Activated T-helper 17 cell treated with anti-CD3 and anti-CD28 coated beads, Interleukin-2, amount 50 U/mL, for 72 hours (primary cell): ENCODE data around the gene IFT22. TPM values are rescaled to one million over a fixed set of nuclear protein-coding genes. Genes with fewer than 3 reads are reported as not detected.

Experiments
- ATAC-seq: fragments of 150-1000 bp; cut with Tn5 transposase; replicated peaks from 2 replicates; pipeline ENCODE4 v1.10.0; 2021; ENCODE audit warnings: mild to moderate bottlenecking, moderate library complexity
- H3K27ac Mint-ChIP-seq: one replicate; pipeline ENCODE4 v1.8.0; 2022; ENCODE audit warnings: mixed read lengths
- H3K27me3 Mint-ChIP-seq: one replicate; pipeline ENCODE4 v1.8.0; 2022; ENCODE audit warnings: mixed read lengths
- H3K36me3 Mint-ChIP-seq: one replicate; pipeline ENCODE4 v1.8.0; 2022; ENCODE audit warnings: low read depth, mild to moderate bottlenecking, mixed read lengths
- H3K4me1 Mint-ChIP-seq: one replicate; pipeline ENCODE4 v1.8.0; 2022; ENCODE audit warnings: mixed read lengths
- H3K4me3 Mint-ChIP-seq: one replicate; pipeline ENCODE4 v1.8.0; 2022; ENCODE audit warnings: mild to moderate bottlenecking, mixed read lengths
- H3K9me3 Mint-ChIP-seq: one replicate; pipeline ENCODE4 v1.8.0; 2022; ENCODE audit warnings: mixed read lengths
- total RNA-seq, 2 donors: library from RNA; stranded (reverse); gene quantifications; one replicate each; pipeline ENCODE4 v1.2.3, GENCODE V29; 2022

IFT22 gene
- total RNA-seq, 2 donors from 2014 or later, result 3.4 to 8.2 TPM

DNA sequence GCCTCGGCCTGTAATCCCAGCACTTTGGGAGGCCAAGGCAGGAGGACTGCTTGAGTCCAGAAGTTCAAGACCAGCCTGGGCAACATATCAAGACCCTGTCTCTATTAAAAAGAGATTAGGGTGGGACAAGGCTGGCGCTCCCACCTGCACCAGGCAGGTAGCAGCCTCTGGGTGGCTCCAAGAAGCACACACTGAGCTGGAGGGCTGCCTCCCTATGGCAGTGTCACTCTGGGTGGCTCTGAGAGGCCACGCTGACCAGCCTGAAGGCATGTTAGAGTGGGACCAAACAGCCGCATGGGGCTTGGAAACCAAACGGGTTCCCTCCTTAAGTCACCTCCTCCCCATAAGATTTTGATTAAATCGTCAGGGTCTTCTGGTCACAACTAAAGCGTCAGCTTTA, 21.3 kb upstream of the IFT22 start:
- H3K4me3 Mint-ChIP-seq, result no peak overlapping the region
- H3K36me3 Mint-ChIP-seq, result no peaks in the 10 kb centered on the region
- no peaks in the 10 kb centered on the region for H3K9me3 Mint-ChIP-seq
- H3K27ac Mint-ChIP-seq, result no peak overlapping the region
- H3K4me1 Mint-ChIP-seq, result no peaks in the 10 kb centered on the region
- peaks cover 4% of the 10 kb centered on the region for H3K27me3 Mint-ChIP-seq
- no peak for ATAC-seq

DNA sequence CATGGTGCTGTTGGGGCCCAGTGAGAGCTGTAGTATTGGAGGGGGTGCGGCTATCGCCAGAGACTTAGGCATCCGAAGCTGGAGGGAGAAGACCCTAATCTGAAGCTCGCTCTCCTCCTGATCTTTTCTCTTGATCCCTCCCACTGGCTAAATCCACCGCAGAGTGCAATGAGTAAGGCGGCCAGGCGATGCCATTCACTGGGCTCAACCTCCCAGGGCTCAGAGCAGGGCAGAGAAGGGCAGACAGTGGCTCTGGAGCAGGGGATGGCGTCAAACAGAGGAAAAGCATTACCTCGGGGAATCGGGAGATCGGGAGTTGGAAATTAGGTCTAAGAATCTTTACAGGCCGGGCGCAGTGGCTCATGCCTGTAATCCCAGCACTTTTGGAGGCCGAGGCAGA, 18.8 kb upstream of the IFT22 start:
- no peak for ATAC-seq
- no peak overlapping the region for H3K4me3 Mint-ChIP-seq
- H3K27me3 Mint-ChIP-seq, result peaks cover 4% of the 10 kb centered on the region
- no peaks in the 10 kb centered on the region for H3K36me3 Mint-ChIP-seq
- no peaks in the 10 kb centered on the region for H3K4me1 Mint-ChIP-seq
- no peak overlapping the region for H3K27ac Mint-ChIP-seq
- no peaks in the 10 kb centered on the region for H3K9me3 Mint-ChIP-seq

DNA sequence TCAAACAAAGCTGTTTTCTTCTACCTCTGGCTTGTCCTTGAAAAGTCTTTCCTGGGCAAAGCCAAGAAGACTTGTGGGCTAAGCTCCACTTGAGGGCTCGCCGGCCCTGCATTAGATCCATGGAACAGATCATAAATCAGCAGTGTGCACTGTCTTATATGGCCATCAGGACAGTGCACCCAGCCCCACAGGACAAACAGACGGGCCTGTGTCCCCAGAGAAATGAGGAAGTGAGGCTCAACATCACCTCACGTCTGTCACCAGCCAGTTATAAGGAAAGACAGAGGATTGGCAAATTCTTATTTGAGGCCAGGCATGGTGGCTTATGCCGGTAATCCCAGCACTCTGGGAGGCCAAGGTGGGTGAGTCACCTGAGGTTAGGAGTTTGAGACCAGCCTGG, 12.3 kb upstream of the IFT22 start:
- Mint-ChIP-seq H3K27ac (no peak overlapping the region), H3K27me3 (no peaks in the 10 kb centered on the region), H3K4me1 (no peaks in the 10 kb centered on the region), H3K4me3 (no peak overlapping the region), H3K9me3 (no peaks in the 10 kb centered on the region), H3K36me3 (no peaks in the 10 kb centered on the region)
- no peak for ATAC-seq

DNA sequence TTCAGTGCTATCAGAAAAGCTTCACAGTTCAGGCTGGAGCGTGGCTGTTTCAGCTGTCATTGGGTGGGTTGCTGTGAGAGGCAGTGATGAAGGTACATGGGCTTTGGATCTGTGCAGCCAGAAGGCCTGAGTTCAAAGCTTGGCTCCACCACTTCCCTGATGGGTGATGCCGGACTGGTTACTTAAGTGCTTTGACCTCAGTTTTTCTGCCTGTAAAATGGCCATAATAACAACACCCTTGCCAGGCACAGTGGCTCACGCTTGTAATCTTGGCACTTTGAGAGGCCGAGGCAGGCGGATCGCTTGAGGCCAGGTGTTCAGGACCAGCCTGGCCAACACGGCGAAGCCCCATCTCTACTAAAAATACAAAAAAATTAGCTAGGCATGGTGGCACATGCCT, 10.4 kb upstream of the IFT22 start:
- H3K9me3 Mint-ChIP-seq, result no peaks in the 10 kb centered on the region
- no peak for ATAC-seq
- no peak overlapping the region for H3K4me3 Mint-ChIP-seq
- no peaks in the 10 kb centered on the region for H3K36me3 Mint-ChIP-seq
- no peak overlapping the region for H3K27ac Mint-ChIP-seq
- H3K4me1 Mint-ChIP-seq, result no peaks in the 10 kb centered on the region
- H3K27me3 Mint-ChIP-seq, result no peaks in the 10 kb centered on the region

DNA sequence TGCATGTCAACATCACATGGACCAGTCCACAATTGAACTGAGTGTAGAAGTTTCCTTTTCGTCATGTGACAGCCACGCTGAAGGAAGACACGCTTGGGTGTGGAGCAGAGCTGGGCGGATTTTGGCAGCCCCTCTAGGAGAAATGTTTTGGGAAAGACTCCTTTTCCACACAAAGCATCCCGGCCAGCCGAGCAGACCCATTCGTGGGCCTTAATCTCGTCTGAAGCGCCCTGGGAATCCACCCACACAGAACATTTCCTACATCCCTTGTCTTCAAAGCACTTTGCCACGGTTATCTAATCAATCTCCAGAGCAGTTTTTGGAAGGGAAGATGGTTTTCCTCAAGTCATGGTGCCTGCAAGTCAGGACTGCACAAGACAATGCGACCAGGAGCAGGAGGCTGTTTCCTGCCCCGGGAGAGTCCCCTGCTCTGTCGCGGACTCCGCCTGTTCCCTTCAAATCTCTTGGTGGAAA, 8.4 kb upstream of the IFT22 start:
- H3K36me3 Mint-ChIP-seq, result no peaks in the 10 kb centered on the region
- no peaks in the 10 kb centered on the region for H3K27me3 Mint-ChIP-seq
- no peak overlapping the region for H3K27ac Mint-ChIP-seq
- no peaks in the 10 kb centered on the region for H3K9me3 Mint-ChIP-seq
- H3K4me3 Mint-ChIP-seq, result no peak overlapping the region
- no peak for ATAC-seq
- no peaks in the 10 kb centered on the region for H3K4me1 Mint-ChIP-seq

DNA sequence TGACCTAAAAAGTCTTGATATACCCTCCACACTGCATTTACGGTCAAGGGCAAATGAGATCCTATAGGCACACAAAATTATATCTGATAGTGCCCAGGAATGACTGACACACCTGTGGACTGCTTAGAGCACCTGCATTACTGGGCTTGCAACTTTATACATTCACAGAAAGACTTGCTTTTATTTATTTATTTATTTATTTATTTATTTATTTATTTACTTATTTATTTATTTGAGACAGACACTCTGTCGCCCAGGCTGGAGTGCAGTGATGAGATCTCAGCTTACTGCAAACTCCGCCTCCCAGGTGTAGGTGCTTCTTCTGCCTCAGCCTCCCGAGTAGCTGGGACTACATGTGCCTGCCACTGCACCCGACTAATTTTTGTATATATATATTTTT, 6.5 kb upstream of the IFT22 start:
- Mint-ChIP-seq H3K4me3 (no peak overlapping the region), H3K27ac (no peak overlapping the region), H3K36me3 (no peaks in the 10 kb centered on the region), H3K4me1 (no peaks in the 10 kb centered on the region), H3K9me3 (no peaks in the 10 kb centered on the region), H3K27me3 (no peaks in the 10 kb centered on the region)
- ATAC-seq, result no peak

DNA sequence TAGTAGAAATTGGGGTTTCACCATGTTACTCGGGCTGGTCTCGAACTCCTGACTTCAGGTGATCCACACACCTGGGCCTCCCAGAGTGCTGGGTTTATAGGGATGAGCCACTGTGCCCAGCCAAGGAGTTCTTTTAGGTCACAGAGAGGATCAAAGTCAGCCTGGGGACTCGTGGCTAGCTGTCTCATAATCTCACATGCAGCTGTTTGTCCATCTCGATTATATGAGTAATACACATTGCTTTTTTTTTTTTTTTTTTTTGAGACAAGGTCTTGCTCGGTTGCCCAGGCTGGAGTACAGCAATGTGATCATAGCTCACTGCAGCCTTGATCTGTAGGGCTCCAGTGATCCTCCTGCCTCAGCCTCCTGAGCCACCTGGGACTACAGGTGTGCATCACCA, 2.2 kb downstream of the IFT22 start:
- ATAC-seq, result no peak
- H3K4me3 Mint-ChIP-seq, result no peak overlapping the region
- H3K27me3 Mint-ChIP-seq, result no peaks in the 10 kb centered on the region
- H3K36me3 Mint-ChIP-seq, result no peaks in the 10 kb centered on the region
- H3K27ac Mint-ChIP-seq, result no peak overlapping the region
- H3K9me3 Mint-ChIP-seq, result no peaks in the 10 kb centered on the region
- H3K4me1 Mint-ChIP-seq, result no peaks in the 10 kb centered on the region

DNA sequence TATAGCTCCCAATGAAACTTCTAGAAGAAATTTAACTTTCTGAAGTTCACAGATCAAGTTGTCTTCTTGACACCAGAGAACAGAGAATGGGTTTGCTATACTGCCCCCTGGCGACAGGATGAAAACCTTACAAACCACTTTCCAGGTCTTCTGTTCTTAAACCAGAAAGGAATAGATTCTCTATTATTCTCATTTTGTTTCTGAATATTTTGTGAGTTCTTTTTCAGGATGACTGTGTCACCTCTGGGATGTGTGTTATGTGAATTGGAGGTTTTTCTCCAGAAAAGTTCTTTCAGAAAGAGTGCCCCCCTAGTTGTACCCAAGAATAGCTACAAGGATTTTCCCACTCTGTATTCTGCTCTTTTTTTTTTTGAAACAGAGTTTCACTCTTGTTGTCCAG, 6.3 kb downstream of the IFT22 start:
- ATAC-seq, result no peak
- H3K27ac Mint-ChIP-seq, result no peak overlapping the region
- H3K36me3 Mint-ChIP-seq, result peaks cover 12% of the 10 kb centered on the region
- no peak overlapping the region for H3K4me3 Mint-ChIP-seq
- no peaks in the 10 kb centered on the region for H3K9me3 Mint-ChIP-seq
- H3K27me3 Mint-ChIP-seq, result peaks cover 1% of the 10 kb centered on the region
- no peaks in the 10 kb centered on the region for H3K4me1 Mint-ChIP-seq

DNA sequence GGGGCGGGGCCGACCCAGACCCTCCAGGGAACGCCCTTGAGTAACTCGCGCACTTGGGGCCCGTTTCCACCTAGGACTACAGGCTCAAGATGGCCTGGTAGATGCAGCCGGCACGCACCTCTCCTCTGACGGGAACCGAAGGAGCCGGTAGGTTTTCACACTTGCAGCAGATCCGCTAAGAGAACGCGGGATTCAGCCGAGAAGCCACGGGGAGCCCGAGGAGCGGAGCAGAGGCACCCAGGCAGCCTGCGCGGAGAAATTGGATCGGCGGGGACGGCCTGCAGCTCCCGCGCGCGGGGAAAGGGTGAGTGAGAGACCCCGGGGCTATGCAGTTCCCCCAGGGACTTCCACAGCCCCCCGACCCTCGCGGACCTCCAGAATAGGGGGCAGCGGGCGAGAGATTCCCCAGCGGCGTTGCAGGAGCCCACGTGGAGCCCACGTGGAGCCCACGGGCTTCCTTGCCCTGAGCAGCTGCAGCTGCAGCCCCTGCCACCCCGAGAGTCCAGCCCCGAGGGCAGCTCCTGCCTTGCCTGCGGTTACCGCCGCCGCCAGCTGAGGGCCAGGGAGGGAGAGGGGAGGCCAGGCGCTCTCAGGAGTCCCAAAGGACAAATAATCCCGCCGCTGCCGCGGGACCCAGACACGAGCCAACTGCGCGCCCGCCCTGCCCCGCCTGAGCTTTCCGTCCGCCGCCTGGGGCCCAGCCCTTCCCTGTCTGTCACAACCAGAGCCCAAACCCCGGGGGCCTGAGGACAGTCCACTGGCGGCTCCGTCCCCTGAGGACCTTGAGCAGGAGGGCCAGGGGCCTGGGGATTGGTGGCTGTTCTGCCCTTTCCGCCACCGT, 13.1 kb downstream of the IFT22 start:
- Mint-ChIP-seq H3K4me3 (peak overlapping the region; percentile 86), H3K27ac (peak overlapping the region; percentile 59), H3K36me3 (peaks cover 31% of the 10 kb centered on the region), H3K27me3 (peaks cover 25% of the 10 kb centered on the region), H3K9me3 (no peaks in the 10 kb centered on the region), H3K4me1 (peaks cover 5% of the 10 kb centered on the region)
- peak; percentile 93 for ATAC-seq

DNA sequence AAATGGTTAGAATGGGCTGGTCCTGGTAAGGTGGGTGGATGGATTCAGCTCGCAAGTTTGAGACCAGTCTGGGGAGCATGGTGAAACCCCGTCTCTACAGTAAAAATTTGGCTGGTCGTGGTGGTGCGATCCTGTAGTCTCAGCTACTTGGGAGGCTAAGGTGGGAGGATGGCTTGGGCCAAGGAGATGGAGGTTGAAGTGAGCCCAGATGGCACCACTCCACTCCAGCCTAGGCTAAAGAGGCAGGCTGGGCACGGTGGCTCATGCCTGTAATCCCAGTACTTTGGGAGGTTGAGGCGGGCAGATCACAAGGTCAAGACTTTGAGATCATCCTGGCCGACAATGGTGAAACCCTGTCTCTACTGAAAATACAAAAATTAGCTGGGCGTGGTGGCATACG, 15.3 kb downstream of the IFT22 start:
- Mint-ChIP-seq H3K4me1 (peaks cover 5% of the 10 kb centered on the region), H3K36me3 (peaks cover 29% of the 10 kb centered on the region), H3K27ac (no peak overlapping the region), H3K4me3 (no peak overlapping the region), H3K9me3 (no peaks in the 10 kb centered on the region), H3K27me3 (peaks cover 27% of the 10 kb centered on the region)
- ATAC-seq, result no peak

DNA sequence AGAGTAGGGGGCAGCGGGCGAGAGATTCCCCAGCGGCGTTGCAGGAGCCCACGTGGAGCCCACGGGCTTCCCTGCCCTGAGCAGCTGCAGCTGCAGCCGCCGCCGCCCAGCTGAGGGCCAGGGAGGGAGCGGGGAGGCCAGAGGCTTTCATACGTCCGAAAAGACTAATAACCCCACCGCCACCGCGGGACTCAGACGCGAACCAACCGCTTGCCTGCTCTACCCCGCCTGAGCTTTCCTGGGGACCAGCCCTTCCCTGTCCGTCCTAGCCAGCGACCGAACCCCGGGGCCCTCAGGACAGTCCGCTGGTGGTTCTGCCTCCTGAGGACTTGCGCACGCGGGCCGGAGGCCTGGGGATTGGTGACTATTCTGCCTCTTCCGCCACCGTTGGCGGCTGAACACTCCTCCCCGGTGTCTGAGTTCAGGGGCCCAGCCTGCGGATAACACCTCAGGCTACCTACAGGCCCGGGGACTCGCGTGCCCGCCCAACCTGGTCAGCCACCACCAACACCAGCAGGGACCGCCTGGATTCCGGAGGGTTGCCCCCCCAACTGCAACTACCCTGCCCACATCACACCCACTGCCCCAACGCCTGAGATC, 18.4 kb downstream of the IFT22 start:
- Mint-ChIP-seq H3K27ac (no peak overlapping the region), H3K9me3 (peaks cover 5% of the 10 kb centered on the region), H3K27me3 (peaks cover 31% of the 10 kb centered on the region), H3K4me1 (no peaks in the 10 kb centered on the region), H3K4me3 (no peak overlapping the region), H3K36me3 (peaks cover 13% of the 10 kb centered on the region)
- no peak for ATAC-seq

DNA sequence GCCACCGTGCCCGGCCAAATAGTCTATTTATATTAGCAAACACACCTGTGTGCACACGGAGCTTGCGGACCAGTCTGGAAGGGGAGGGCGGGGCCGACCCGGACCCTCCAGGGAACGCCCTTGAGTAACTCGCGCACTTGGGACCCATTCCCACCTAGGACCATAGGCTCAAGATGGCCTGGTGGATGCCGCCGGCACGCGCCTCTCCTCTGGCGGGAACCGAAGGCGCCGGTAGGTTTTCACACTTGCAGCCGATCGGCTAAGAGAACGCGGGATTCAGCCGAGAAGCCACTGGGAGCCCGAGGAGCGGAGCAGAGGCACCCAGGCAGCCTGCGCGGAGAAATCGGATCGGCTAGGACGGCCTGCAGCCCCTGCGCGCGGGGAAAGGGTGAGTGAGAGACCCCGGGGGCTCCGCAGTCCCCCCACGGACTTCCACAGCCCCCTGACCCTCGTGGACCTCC, 18.9 kb downstream of the IFT22 start:
- Mint-ChIP-seq H3K36me3 (peaks cover 13% of the 10 kb centered on the region), H3K4me3 (no peak overlapping the region), H3K27ac (no peak overlapping the region), H3K4me1 (no peaks in the 10 kb centered on the region), H3K9me3 (peaks cover 5% of the 10 kb centered on the region), H3K27me3 (peaks cover 35% of the 10 kb centered on the region)
- no peak for ATAC-seq

DNA sequence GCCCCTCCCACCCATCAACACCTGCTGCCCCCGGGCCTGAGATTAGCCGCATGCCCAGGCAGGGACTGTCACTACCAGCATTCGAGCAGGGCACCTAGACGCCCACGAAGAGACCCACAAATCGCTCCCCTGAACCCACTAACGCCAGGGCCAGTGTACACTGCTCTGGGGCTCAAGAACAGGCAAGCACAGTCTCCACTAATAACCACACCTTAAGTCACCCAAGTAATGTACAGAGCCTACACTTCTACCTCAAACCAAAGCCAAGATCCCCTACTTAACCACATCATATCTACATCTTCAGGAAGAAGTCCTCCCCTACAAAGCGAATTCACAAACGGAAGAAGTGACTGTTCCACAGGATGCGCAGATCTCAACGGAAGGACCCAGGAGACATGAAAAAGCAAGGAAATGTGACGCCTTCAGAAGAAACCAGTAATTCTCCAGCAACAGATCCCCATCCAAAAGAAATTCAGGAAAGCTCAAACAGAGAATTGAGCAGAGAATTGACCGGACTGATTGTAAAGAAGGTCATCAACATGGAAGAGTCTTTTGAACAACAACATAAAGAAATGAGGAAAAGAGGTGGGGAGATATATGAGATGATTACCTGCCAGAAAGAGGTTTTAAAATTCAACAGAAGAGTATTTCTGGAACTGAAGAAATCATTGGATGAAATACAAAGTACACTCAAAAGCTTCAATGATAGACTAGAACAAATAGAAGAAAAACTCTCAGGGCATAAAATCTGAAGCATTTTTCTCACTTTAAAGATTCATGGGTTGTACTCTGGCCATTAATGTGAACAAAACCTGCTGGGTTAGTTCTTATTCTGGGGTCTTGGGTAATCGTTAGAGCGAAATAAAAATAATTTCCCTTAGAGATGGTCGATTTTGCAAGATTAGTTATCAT, 20.9 kb downstream of the IFT22 start:
- Mint-ChIP-seq H3K9me3 (peaks cover 5% of the 10 kb centered on the region), H3K27me3 (peaks cover 33% of the 10 kb centered on the region), H3K4me1 (no peaks in the 10 kb centered on the region), H3K36me3 (peaks cover 13% of the 10 kb centered on the region), H3K27ac (no peak overlapping the region), H3K4me3 (no peak overlapping the region)
- ATAC-seq, result no peak
